Coronary artery (tissue), 2 donors: ENCODE data around the gene WASF3.

ENCODE experiments used
- DNase-seq: peaks from one replicate; pipeline ENCODE4 v3.0.0-alpha.2; 2017; ENCODE audit warnings: low spot score
- H3K27ac ChIP-seq, 2 donors: fragments of 200-600 bp; sonication (generic); one replicate each; pipeline ENCODE4 v1.5.1; 2016 to 2019
- H3K4me3 ChIP-seq: fragments of 200-600 bp; sonication (generic); 2 replicates; pipeline ENCODE4 v1.5.1; 2016; ENCODE audit warnings: mild to moderate bottlenecking, moderate library complexity
- TF ChIP-seq, protein P1 (sequence below): fragments of 200-600 bp; sonication (generic); IDR thresholded peaks from one replicate; pipeline ENCODE4 v1.5.1; 2019; ENCODE audit warnings: antibody characterized with exemption

Gene WASF3

DNA sequence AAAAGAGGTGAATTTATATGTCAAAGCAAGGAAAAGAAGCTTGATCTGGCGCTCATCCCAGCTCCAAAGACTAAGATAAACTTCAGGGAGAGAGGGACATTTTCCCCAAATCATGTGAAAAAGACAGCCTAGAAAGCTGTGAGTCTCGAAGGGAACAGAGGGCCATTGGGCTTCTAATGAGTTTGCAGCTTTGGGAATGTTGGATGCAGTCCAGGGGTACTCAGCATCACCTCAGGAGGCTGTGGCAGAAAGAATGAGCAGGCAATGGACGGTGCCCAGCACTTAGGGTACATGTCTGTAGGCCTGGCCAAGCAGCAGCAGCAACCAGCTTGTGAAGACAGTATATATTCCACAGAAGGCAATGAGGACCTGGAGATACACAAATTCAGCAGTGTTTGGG lies 25.7 kb upstream of the WASF3 start:
- no peak overlapping the region for H3K4me3 ChIP-seq
- TF ChIP-seq, protein P1, sequence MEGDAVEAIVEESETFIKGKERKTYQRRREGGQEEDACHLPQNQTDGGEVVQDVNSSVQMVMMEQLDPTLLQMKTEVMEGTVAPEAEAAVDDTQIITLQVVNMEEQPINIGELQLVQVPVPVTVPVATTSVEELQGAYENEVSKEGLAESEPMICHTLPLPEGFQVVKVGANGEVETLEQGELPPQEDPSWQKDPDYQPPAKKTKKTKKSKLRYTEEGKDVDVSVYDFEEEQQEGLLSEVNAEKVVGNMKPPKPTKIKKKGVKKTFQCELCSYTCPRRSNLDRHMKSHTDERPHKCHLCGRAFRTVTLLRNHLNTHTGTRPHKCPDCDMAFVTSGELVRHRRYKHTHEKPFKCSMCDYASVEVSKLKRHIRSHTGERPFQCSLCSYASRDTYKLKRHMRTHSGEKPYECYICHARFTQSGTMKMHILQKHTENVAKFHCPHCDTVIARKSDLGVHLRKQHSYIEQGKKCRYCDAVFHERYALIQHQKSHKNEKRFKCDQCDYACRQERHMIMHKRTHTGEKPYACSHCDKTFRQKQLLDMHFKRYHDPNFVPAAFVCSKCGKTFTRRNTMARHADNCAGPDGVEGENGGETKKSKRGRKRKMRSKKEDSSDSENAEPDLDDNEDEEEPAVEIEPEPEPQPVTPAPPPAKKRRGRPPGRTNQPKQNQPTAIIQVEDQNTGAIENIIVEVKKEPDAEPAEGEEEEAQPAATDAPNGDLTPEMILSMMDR, result no peak
- no peak overlapping the region for H3K27ac ChIP-seq
- no peak for DNase-seq

DNA sequence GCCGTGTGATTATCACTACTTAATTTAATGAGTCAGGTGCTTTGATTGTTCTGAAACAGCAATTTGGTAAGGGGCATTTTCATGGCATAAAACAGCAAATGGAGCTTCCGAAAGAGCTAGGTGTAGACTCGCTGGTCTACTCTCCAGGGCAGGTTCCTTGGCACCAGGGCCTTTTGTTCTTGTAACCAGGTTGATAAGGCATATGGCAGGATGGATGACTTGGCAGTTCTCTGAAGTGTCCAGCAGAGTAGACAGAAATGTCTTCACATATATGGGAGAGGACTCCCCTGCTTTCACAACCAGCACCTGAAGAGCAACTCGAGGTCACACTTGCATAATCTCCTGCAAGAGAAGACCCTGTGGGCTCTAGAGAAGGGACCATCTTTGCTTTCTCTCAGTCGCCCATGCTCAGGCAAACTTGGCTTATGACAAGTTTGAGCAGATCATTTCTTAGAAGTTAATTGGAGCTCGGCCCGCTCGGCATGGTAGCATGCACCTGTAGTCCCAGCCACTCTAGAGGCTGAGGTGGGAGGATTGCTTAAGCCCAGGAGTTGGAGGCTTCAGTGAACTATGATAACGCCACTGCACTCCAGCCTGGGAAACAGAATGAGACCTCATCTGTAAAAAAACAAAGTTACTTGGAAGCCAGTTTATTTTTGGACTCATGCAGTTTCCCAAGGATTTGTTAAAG lies 23.3 kb upstream of the WASF3 start:
- H3K4me3 ChIP-seq, result no peak overlapping the region
- TF ChIP-seq, protein P1, result no peak
- DNase-seq, result no peak
- no peak overlapping the region for H3K27ac ChIP-seq

DNA sequence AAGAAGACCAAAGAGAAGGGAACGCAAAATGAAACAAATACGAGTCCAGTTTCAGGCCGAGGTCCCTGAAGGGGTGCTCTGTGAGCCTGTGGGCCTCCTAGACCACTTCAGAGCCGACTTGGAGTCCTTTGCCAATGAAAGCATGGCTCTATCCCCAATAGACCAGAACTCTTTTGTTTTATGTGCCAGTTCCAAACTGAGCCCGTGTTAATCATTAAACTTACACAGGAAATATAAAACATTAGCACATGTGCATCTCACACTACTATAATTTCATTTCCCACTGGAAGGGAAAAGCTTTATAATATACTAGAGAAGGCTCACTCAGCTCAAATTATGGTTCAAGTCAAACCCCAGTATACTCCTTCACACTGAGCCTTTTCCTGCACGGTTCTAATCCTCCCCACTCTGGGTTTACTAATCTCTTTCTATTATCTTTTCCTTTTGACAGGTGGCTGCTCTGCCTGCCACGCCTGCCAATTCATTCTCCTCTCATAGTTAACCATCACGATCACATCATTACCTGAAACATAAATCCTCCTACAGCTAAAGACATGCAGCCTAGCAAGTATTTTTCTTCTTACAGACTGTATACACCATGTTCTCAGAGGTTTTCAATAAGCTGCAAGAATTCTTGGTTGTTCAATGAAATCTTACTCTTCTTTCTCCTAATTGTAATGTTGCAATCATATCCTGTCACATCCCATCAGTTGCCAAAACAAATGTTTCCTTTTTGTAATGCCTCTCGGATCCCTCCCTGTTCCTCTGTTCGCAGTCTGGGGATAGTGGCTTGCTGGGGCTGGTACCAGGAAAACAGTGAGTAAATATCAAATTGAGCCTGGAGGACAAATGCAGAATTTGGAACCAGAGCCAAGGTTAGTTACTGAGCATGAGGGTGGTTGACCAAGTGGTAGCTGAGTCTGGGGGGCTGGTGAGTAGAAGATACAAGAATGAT lies 18.8 kb upstream of the WASF3 start:
- TF ChIP-seq, protein P1, result no peak
- Histone ChIP-seq H3K4me3 (no peak overlapping the region), H3K27ac (peak overlapping the region in 1 of 2 donors; percentile 12)
- no peak for DNase-seq

DNA sequence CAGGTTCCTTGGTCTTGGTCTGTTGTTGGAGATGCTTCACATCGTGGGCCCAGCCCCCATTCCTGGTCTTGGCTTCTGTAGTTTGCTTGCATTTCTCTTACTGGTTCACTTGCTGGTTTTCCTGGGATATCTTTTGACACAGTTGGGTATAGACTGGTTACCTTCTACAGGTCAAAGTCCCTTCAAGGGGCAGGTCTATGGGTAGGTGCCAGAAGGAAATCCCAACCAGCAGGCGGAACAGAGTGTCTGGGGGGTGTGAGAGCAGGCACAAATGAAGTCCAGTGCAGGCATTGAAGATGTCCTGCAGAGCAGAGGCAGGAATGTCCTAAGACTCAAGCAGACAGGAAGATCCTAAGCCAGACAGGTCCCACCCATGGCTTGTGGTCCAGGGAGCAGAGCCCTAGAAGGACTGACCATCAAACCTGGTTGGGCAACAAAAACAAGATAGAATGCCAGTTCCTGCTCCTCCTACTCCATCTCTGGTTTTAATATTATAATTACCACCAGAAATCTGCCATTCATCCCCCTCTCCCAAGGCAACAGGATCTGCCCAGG lies 17.7 kb upstream of the WASF3 start:
- no peak for DNase-seq
- H3K27ac ChIP-seq, result peak overlapping the region in 1 of 2 donors; percentile 12
- TF ChIP-seq, protein P1, result no peak
- H3K4me3 ChIP-seq, result no peak overlapping the region

DNA sequence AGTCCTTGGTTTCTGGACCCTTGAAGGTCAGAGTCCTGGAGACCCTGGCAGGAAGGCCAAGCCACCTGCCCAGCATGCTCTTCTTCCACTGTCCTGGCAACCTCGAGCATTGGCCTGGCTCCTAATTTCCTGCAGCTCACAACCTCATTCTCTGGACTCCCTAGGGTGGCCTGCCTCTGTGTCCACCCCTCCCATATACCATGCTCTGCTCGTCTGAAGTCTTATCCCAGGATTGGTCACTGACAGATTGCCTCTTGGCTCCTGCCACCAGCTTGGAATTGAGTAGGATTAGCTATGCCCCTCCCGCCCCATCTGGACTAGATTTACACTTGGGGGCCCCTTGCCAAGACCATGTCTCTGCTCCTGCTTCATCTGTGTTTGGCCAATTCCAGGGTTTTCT lies 17.1 kb upstream of the WASF3 start:
- TF ChIP-seq, protein P1, result no peak
- no peak overlapping the region for H3K27ac ChIP-seq
- no peak for DNase-seq
- H3K4me3 ChIP-seq, result no peak overlapping the region

DNA sequence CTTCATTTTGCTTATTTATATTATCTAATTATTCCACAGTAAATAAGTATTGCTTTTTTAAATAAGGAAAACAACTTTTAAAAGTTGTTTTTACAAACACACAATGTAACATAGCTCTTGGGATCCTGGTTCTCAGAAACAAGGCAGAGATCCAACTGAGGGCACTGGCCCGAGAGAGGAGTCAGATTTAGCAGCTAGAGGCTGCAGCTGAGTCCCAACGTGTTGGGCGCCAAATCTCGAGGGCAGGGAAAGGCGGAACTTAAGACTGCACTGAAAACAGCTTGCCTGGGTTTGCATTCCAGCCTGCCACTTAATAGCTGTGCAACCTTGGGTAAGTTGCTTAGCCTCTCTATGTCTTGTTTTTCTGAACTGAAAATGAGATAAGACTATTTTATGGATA lies 16.4 kb upstream of the WASF3 start:
- TF ChIP-seq, protein P1, result no peak
- H3K4me3 ChIP-seq, result no peak overlapping the region
- no peak for DNase-seq
- no peak overlapping the region for H3K27ac ChIP-seq
